Panc1 (cell line): ENCODE data around the gene ACO1. TPM values are rescaled to one million over a fixed set of nuclear protein-coding genes. Genes with fewer than 3 reads are reported as not detected.

Experiments
- ATAC-seq: fragments of 200-7000 bp; cut with Tn5 transposase; 2 replicates; pipeline ENCODE4 v1.9.1; 2020; ENCODE audit warnings: mild to moderate bottlenecking, moderate library complexity
- BruUV-seq: library from RNA; stranded (reverse); fragments of 400-500 nt; replicated peaks from 2 replicates; lab custom pipeline; 2021; lab: Mats Ljungman, UMichigan
- CTCF ChIA-PET: fragments of 300-600 bp; sonication (Branson Sonifier 250); formaldehyde crosslinking; loops from one replicate; lab custom pipeline; 2022; ENCODE audit warnings: antibody characterized with exemption; lab: Charles Lee
- POLR2A ChIA-PET: fragments of 300-600 bp; sonication (Branson Sonifier 250); formaldehyde crosslinking; loops from one replicate; lab custom pipeline; 2022; ENCODE audit warnings: antibody characterized with exemption; lab: Charles Lee
- DNase-seq: peaks from one replicate; pipeline ENCODE4 v3.0.0-alpha.2; 2010; ENCODE audit warnings: low read depth, low spot score
- H3K27ac ChIP-seq: 2 replicates; pipeline ENCODE4 v1.5.1; 2011; ENCODE audit warnings: mild to moderate bottlenecking, low read length, inconsistent platforms
- H3K27me3 ChIP-seq: fragments of 200-500 bp; sonication (Bioruptor generic); 2 replicates; pipeline ENCODE4 v1.6.0; 2014; ENCODE audit warnings: low read length, inconsistent platforms; ENCODE audit not compliant: control insufficient read depth, insufficient read depth
- H3K36me3 ChIP-seq: fragments of 200-500 bp; sonication (Bioruptor generic); 2 replicates; pipeline ENCODE4 v1.5.1; 2014; ENCODE audit warnings: inconsistent platforms, mild to moderate bottlenecking, low read length, moderate library complexity; ENCODE audit not compliant: control insufficient read depth, insufficient read depth
- H3K4me1 ChIP-seq: 2 replicates; pipeline ENCODE4 v1.5.1; 2011; ENCODE audit warnings: inconsistent platforms, mild to moderate bottlenecking, low read length, moderate library complexity; ENCODE audit not compliant: control insufficient read depth, insufficient read depth
- H3K4me3 ChIP-seq, 2 experiments: 2 replicates each; pipeline ENCODE4 v1.5.1; 2011 to 2012; ENCODE audit warnings: low read depth in 2 of 2, low read length in 2 of 2, mild to moderate bottlenecking in 2 of 2, inconsistent platforms in 1 of 2, moderate library complexity in 1 of 2
- H3K9me3 ChIP-seq: fragments of 200-500 bp; sonication (Bioruptor generic); 2 replicates; pipeline ENCODE4 v1.5.1; 2014; ENCODE audit warnings: low read depth, mild to moderate bottlenecking, inconsistent platforms, low read length, moderate library complexity; ENCODE audit not compliant: control insufficient read depth, insufficient read depth
- CTCF ChIP-seq: fragments of 450-650 bp; IDR thresholded peaks from 2 replicates; pipeline ENCODE4 v1.5.1; 2017; ENCODE audit warnings: mild to moderate bottlenecking
- POLR2AphosphoS5 ChIP-seq: IDR thresholded peaks from 2 replicates; pipeline ENCODE4 v1.6.1; 2012; ENCODE audit warnings: mild to moderate bottlenecking, low read depth, low read length, moderate library complexity
- SIN3A ChIP-seq: IDR thresholded peaks from 2 replicates; pipeline ENCODE4 v1.6.1; 2012; ENCODE audit warnings: low read depth, mild to moderate bottlenecking, low read length, moderate library complexity, borderline replicate concordance; ENCODE audit not compliant: insufficient read depth
- TCF7L2 ChIP-seq: IDR thresholded peaks from 2 replicates; pipeline ENCODE4 v1.6.1; 2011; ENCODE audit warnings: mild to moderate bottlenecking, low read depth, low read length, inconsistent platforms
- in situ Hi-C: cut with HindIII; loops from 2 replicates; pipeline ENCODE4 v1.10.0; 2016; ENCODE audit warnings: low sequenced_read_pairs, low pct_unique_long_range_greater_than_20kb
- intact Hi-C: fragments of 100-400 bp; cut with micrococcal nuclease; formaldehyde crosslinking; loops from one replicate; pipeline ENCODE4 v1.10.0; 2022; ENCODE audit not compliant: unreplicated experiment
- total RNA-seq: library from RNA; stranded (reverse); gene quantifications from one replicate; pipeline ENCODE4 v1.2.1, GENCODE V29; 2021; ENCODE audit not compliant: unreplicated experiment
- TF ChIP-seq, protein P1 (sequence below), 2 experiments: IDR thresholded peaks; 2 replicates each; pipeline ENCODE4 v1.6.1; 2011 to 2012; ENCODE audit warnings: low read depth in 2 of 2, control low read depth in 1 of 2, low read length in 1 of 2, mild to moderate bottlenecking in 1 of 2, moderate library complexity in 1 of 2; ENCODE audit not compliant: insufficient read depth in 1 of 2

ACO1 gene
- total RNA-seq, 1 experiment from 2014 or later, result 49.3 TPM

DNA sequence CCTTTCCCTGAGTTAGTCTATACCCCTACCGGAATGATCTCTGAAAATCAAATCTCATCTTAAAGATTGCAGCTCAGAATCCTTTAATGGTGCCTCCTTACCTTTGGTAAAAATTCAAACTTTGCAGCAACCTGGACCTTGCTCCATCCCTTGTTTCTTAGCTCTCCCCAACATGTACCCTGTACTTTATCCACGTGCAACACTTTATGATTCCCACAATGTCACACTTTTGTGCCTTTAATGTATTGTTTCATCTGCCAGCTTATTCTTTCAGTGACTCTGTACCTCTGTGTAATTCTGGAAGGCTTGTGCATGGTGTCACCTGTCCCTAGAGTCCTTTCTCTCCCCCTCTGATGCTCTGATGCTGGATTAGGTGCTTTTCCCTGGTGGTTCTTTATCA, 9.5 kb downstream of the ACO1 start:
- TF ChIP-seq CTCF (no peak), POLR2AphosphoS5 (no peak), TCF7L2 (no peak), SIN3A (no peak)
- TF ChIP-seq, protein P1, sequence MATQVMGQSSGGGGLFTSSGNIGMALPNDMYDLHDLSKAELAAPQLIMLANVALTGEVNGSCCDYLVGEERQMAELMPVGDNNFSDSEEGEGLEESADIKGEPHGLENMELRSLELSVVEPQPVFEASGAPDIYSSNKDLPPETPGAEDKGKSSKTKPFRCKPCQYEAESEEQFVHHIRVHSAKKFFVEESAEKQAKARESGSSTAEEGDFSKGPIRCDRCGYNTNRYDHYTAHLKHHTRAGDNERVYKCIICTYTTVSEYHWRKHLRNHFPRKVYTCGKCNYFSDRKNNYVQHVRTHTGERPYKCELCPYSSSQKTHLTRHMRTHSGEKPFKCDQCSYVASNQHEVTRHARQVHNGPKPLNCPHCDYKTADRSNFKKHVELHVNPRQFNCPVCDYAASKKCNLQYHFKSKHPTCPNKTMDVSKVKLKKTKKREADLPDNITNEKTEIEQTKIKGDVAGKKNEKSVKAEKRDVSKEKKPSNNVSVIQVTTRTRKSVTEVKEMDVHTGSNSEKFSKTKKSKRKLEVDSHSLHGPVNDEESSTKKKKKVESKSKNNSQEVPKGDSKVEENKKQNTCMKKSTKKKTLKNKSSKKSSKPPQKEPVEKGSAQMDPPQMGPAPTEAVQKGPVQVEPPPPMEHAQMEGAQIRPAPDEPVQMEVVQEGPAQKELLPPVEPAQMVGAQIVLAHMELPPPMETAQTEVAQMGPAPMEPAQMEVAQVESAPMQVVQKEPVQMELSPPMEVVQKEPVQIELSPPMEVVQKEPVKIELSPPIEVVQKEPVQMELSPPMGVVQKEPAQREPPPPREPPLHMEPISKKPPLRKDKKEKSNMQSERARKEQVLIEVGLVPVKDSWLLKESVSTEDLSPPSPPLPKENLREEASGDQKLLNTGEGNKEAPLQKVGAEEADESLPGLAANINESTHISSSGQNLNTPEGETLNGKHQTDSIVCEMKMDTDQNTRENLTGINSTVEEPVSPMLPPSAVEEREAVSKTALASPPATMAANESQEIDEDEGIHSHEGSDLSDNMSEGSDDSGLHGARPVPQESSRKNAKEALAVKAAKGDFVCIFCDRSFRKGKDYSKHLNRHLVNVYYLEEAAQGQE (IDR thresholded peaks at IDR 0.05; ENCODE audit: insufficient read depth in 1 of 2, low read depth in 2 of 2, low read length in 1 of 2), result no peak
- peaks cover 9% of the 10 kb centered on the region for H3K4me1 ChIP-seq
- no peaks in the 10 kb centered on the region for H3K9me3 ChIP-seq
- ChIA-PET POLR2A (interaction anchor here (0.6 kb wide), 1 partner anchor 631 kb away, joined by 4 read pairs; the partner anchor contains the start of gene DNAJA1), CTCF (no interaction called here)
- H3K27me3 ChIP-seq, result no peaks in the 10 kb centered on the region
- H3K4me3 ChIP-seq, result no peak overlapping the region
- in situ Hi-C loops, result no loop called here
- ATAC-seq, result no peak
- BruUV-seq, result no TSS peak
- no peaks in the 10 kb centered on the region for H3K36me3 ChIP-seq
- intact Hi-C loops, result no loop called here
- H3K27ac ChIP-seq, result no peak overlapping the region
- DNase-seq, result no peak

GRCh38 chr9:32394381-32395049, 10.1 kb downstream of the ACO1 start:
- ChIA-PET POLR2A (interaction anchor here (0.6 kb wide), 1 partner anchor 630 kb away, joined by 4 read pairs; the partner anchor contains the start of gene DNAJA1), CTCF (no interaction called here)
- no peaks in the 10 kb centered on the region for H3K27me3 ChIP-seq
- intact Hi-C loops, result no loop called here
- H3K4me3 ChIP-seq, result no peak overlapping the region
- ATAC-seq (no peak; the same call in 1 of the 2 replicates), DNase-seq (no peak)
- H3K4me1 ChIP-seq, result peaks cover 13% of the 10 kb centered on the region
- no peaks in the 10 kb centered on the region for H3K9me3 ChIP-seq
- H3K27ac ChIP-seq, result no peak overlapping the region
- BruUV-seq, result no TSS peak
- no peaks in the 10 kb centered on the region for H3K36me3 ChIP-seq
- TF ChIP-seq, protein P1 (IDR thresholded peaks at IDR 0.05; ENCODE audit: insufficient read depth in 1 of 2, low read depth in 2 of 2, low read length in 1 of 2), result no peak
- in situ Hi-C loops, result no loop called here
